Muscle of back (tissue), 11 donors: ENCODE results near the gene MAP7D1. TPM values are rescaled to one million over a fixed set of nuclear protein-coding genes. Genes with fewer than 3 reads are reported as not detected.
A peak's percentile ranks its signal among the peaks of the same experiment; 100 is the strongest.
"Not testable (repeated sequence)": the region's sequence is repeated elsewhere in the genome, so short reads cannot be mapped to it uniquely, and the experiment has no call there.

Experiments used
- DNase-seq, 3 donors: peaks; one replicate each; pipeline versions ENCODE4 v3.0.0 to v3.0.0-alpha.2; 2013
- polyA plus RNA-seq, 10 donors: library from polyadenylated mRNA; unstranded; fragments of 120-200 nt; gene quantifications; one replicate each; pipeline ENCODE4 v1.2.1, GENCODE V29; 2013; ENCODE audit not compliant: insufficient read length in 10 of 10

MAP7D1 gene
- polyA plus RNA-seq, 10 donors: 117 to 169 (median 141) TPM

- no peak for DNase-seq
Measured at GRCh38 chr1:36165145-36165544, 9.2 kb downstream of the MAP7D1 start.

DNA sequence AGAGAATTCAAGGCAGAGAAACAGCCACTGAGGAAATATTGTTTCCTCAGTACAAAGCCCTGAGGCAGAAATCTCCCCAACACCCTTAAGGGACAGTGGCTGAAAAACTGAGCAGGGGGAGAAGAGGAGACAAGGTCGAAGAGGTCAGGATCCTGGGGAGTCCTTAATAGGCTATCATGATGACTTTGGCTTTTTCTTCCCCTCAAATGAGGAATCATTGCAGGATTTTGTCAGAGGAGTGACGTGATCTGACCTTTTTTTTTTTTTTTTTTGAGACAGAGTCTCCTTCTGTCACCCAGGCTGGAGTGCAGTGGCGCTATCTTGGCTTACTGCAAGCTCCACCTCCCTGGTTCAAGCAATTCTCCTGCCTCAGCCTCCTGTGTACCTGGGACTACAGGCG is 10.2 kb downstream of the MAP7D1 start:
- no peak for DNase-seq

DNA sequence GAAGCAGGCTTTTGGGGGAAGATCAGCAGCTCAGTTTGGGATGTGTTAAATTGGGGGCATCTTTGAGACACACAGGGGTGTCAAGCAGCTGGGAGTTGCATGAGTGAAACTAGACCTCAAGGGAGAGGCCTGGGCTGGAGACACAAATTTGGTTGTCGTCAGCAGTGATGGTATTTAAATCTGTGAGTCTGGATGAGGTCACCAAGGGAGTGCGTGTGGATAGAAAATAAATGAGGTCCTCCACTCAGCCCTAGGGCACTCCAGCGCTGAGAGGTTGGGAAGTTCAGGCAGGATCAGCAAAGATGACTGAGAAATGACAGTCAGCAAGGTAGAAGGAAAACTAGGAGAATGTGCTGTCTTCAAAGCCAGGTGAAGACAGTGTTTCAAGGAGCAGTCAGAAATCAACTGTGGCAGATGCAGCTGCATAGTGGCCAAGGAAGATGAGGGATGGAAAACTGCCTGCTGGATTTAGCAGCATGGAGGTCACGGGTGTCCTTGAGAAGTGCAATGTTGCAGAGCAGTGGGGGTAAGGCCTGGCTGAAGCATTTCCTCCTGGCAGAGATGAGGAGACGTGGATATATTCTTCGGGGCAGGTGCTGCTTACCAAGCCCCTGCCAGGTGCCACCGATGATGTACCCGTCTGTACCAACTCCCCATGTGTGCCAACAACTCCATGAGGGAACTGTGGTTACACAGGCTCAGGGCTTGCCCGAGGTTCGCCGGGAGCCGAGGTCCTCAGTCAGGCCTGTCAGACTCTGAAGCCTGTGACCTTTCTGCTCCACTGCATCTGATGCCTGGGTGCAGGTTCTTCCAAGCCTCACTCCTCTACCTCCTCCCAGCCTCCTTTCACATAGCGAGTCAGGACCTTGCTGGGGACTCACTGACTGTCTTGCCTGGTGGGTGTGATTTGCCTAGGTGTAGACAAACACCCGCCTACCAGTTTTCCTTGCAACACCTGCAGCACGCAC is 11.3 kb downstream of the MAP7D1 start:
- DNase-seq: no peak

- no peak for DNase-seq
Measured at GRCh38 chr1:36168514-36168913, 12.6 kb downstream of the MAP7D1 start.

- DNase-seq: no peak
Measured at GRCh38 chr1:36170643-36171412, 14.9 kb downstream of the MAP7D1 start.

GRCh38 chr1:36172017-36172747 is 16.2 kb downstream of the MAP7D1 start:
- DNase-seq: no peak

- DNase-seq: peak in 1 of 3 donors; percentile 59
Measured at GRCh38 chr1:36172983-36173382, 17.0 kb downstream of the MAP7D1 start.

- no peak for DNase-seq
Measured at GRCh38 chr1:36174713-36175112, 18.8 kb downstream of the MAP7D1 start.

DNA sequence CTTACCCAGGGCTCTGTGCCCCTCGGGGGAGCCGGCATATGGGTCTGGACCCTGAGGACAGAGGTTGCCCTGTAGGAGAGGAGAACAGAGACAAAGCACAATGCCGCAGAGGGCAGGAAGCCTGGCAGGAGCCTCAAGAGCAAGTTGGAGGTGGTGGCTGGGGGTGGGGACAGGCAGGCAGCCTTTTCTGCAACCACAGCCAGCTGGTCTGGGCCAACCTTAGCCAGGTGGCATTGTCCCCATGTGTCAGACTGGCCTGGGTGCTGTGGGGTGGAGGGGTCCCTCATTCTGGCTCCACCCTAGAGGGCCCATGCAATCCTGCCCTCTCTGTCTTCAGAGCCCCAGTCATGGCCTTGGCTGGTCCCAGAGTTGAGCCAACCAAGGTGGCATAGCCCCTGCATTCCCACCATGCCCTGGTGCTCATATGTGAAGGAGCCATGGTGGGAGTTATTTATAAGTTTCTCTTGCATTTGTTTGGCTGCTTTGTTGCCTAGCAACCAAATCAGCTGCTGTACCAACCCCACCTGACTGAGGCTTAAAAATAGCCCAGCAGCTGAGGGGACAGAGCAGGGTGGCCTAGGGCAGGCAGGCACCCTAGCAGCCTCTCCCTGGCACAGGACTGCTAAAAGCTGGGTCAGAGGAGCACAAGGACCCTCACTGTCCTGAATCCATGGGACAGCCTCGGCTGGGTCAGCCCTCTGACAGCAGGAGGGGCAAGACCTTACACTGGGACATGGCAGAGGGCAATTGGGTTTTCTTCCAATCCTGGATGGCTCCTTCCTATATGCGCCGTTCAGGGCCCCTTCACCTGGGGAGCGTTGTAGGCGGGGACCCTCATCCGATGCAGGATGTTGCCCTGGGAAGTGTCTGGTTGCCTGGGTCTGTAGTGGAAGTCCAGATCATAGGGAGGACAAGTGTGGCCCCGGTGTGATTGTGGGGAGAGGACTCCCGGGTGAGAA is 19.5 kb downstream of the MAP7D1 start:
- peak; percentile 70 to 79 (median 72) for DNase-seq

GRCh38 chr1:36176106-36176949 is 20.4 kb downstream of the MAP7D1 start:
- no peak for DNase-seq

- no peak for DNase-seq
Measured at GRCh38 chr1:36177589-36178431, 21.9 kb downstream of the MAP7D1 start.

DNA sequence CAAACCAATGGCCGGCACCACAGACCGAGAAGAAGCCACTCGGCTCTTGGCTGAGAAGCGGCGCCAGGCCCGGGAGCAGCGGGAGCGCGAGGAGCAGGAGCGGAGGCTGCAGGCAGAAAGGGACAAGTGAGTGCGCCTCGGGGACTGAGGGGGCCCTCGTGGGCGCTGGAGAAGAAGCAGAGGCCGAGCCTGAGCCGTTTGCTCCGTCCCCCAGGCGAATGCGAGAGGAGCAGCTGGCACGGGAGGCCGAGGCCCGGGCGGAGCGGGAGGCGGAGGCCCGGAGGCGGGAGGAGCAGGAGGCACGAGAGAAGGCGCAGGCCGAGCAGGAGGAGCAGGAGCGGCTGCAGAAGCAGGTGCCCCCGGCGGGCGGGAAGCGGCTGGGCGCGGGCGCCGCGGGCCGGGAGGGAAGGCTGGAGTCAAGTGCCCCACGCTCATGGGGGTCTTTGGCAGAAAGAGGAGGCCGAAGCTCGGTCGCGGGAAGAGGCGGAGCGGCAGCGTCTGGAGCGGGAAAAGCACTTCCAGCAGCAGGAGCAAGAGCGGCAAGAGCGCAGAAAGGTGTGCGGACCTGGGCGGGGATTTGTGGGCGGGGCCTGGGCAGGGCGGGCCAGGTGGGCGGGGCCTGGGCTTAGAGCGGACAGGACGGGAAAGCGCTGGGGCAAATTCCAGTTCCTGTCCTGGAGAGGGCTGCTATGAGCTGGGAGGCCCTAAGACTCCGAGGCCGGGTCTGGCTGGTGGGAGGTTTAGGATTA is 22.7 kb downstream of the MAP7D1 start:
- DNase-seq: no peak

- no peak for DNase-seq
Measured at GRCh38 chr1:36179220-36179600, 23.2 kb downstream of the MAP7D1 start.

- no peak for DNase-seq
Measured at GRCh38 chr1:36182734-36183133, 26.8 kb downstream of the MAP7D1 start.

GRCh38 chr1:36183309-36183856 is 27.4 kb downstream of the MAP7D1 start:
- no peak for DNase-seq

GRCh38 chr1:36187800-36188593 is 32.0 kb downstream of the MAP7D1 start:
- peak; percentile 82 to 89 (median 85) for DNase-seq

DNA sequence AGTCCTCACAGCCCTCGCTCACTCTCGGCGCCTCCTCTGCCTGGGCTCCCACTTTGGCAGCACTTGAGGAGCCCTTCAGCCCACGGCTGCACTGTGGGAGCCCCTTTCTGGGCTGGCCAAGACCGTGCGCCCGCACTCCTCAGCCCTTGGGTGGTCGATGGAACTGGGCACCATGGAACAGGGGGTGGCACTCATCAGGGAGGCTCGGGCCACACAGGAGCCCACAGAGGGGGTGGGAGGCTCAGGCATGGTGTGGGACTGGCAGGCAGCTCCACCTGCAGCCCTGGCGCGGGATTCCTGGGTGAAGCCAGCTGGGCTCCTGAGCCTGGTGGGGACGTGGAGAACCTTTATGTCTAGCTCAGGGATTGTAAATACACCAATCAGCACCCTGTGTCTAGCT is 40.8 kb downstream of the MAP7D1 start:
- DNase-seq: not testable (repeated sequence)
